DND-41 (cell line): ENCODE measurements around the gene C16orf86.

Experiments used
- ATAC-seq: fragments of 200-7000 bp; cut with Tn5 transposase; 3 replicates; pipeline ENCODE4 v1.9.1; 2021; ENCODE audit warnings: low read depth; ENCODE audit not compliant: insufficient read depth
- DNase-seq: peaks from one replicate; pipeline ENCODE4 v3.0.0-alpha.2; 2020
- H2AFZ ChIP-seq: 2 replicates; pipeline ENCODE4 v1.6.0; 2012; ENCODE audit warnings: low read depth, low read length
- H3K27ac ChIP-seq: 2 replicates; pipeline ENCODE4 v1.5.1; 2012; ENCODE audit warnings: low read length, inconsistent platforms
- H3K27me3 ChIP-seq: fragments of 200-600 bp; sonication (generic); 2 replicates; pipeline ENCODE4 v1.6.0; 2012; ENCODE audit warnings: low read length, mild to moderate bottlenecking, inconsistent platforms; ENCODE audit not compliant: insufficient read depth, poor library complexity
- H3K36me3 ChIP-seq: 2 replicates; pipeline ENCODE4 v1.5.1; 2012; ENCODE audit warnings: low read length, inconsistent platforms; ENCODE audit not compliant: insufficient read depth
- H3K4me1 ChIP-seq: 2 replicates; pipeline ENCODE4 v1.5.1; 2012; ENCODE audit warnings: mild to moderate bottlenecking, low read length; ENCODE audit not compliant: insufficient read depth
- H3K4me2 ChIP-seq: 2 replicates; pipeline ENCODE4 v1.6.0; 2012; ENCODE audit warnings: mild to moderate bottlenecking, moderate library complexity, low read length, inconsistent platforms; ENCODE audit not compliant: insufficient read depth
- H3K4me3 ChIP-seq, 2 experiments: fragments of 200-600 bp in 1 of 2; shearing (Covaris generic) in 1 of 2; 2 replicates each; pipeline ENCODE4 v1.5.1; 2012 to 2016; ENCODE audit warnings: inconsistent platforms in 2 of 2, low read length in 2 of 2, mild to moderate bottlenecking in 2 of 2, low read depth in 1 of 2, moderate library complexity in 1 of 2
- H3K79me2 ChIP-seq: 2 replicates; pipeline ENCODE4 v1.6.0; 2012; ENCODE audit warnings: low read length, inconsistent platforms; ENCODE audit not compliant: insufficient read depth
- H3K9ac ChIP-seq: 2 replicates; pipeline ENCODE4 v1.6.0; 2012; ENCODE audit warnings: low read depth, mild to moderate bottlenecking, inconsistent platforms, low read length, moderate library complexity
- H3K9me3 ChIP-seq: 2 replicates; pipeline ENCODE4 v1.5.1; 2012; ENCODE audit warnings: low read length, moderate library complexity, mild to moderate bottlenecking, inconsistent platforms; ENCODE audit not compliant: insufficient read depth, severe bottlenecking
- H4K20me1 ChIP-seq: 2 replicates; pipeline ENCODE4 v1.6.0; 2012; ENCODE audit warnings: low read length; ENCODE audit not compliant: insufficient read depth
- EZH2 ChIP-seq: IDR thresholded peaks from 3 replicates; pipeline ENCODE4 v1.6.1; 2012; ENCODE audit warnings: borderline replicate concordance, low read depth, mild to moderate bottlenecking, moderate library complexity, low read length, inconsistent platforms; ENCODE audit not compliant: severe bottlenecking
- TF ChIP-seq, protein P1 (sequence below): IDR thresholded peaks from 2 replicates; pipeline ENCODE4 v1.5.1; 2012; ENCODE audit warnings: borderline replicate concordance, low read length, moderate library complexity, mild to moderate bottlenecking; ENCODE audit not compliant: poor library complexity, severe bottlenecking; ENCODE audit errors: extremely low read depth

The C16orf86 gene

DNA sequence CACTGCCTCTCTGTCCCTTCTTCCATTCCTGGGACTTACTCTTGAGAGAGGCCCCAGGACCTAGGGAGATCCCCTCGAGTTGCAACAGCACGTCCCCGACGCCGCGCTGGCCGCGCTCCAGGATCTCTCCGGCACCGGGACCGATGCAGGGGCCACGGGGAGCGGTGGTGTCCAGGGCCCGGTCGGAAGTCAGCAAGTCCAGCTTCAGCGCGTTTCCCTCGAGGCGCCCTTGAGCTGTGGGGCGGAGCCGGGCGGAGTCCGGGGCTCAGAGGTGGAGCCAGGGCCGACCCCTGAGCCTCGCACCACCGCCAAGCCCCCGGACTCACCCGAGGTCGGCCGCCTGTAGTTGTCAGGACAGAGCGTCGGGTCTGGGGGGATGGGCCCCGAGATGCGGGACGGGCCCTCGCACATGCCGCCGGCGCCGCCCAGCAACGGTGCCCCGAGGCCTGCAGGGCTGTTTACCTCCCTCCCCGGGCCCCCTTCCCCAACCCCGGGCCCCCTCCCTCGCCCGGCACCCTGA, 522 bp upstream of the C16orf86 start:
- H3K9me3 ChIP-seq = no peaks in the 10 kb centered on the region
- peaks cover 27% of the 10 kb centered on the region for H3K36me3 ChIP-seq
- H4K20me1 ChIP-seq = 0 out of 2 replicates have a peak, but pooled peaks cover 2% of the 10 kb centered on the region
- DNase-seq (no peak), ATAC-seq (peak; percentile 32)
- peaks cover 41% of the 10 kb centered on the region for H3K4me1 ChIP-seq
- H3K79me2 ChIP-seq = peaks cover 10% of the 10 kb centered on the region
- TF ChIP-seq, protein P1, sequence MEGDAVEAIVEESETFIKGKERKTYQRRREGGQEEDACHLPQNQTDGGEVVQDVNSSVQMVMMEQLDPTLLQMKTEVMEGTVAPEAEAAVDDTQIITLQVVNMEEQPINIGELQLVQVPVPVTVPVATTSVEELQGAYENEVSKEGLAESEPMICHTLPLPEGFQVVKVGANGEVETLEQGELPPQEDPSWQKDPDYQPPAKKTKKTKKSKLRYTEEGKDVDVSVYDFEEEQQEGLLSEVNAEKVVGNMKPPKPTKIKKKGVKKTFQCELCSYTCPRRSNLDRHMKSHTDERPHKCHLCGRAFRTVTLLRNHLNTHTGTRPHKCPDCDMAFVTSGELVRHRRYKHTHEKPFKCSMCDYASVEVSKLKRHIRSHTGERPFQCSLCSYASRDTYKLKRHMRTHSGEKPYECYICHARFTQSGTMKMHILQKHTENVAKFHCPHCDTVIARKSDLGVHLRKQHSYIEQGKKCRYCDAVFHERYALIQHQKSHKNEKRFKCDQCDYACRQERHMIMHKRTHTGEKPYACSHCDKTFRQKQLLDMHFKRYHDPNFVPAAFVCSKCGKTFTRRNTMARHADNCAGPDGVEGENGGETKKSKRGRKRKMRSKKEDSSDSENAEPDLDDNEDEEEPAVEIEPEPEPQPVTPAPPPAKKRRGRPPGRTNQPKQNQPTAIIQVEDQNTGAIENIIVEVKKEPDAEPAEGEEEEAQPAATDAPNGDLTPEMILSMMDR = no peak
- no peak for TF ChIP-seq EZH2
- H3K27ac ChIP-seq = peak overlapping the region; percentile 84
- peak overlapping the region; percentile 98 for H2AFZ ChIP-seq
- peak overlapping the region; percentile 94 for H3K9ac ChIP-seq
- H3K4me2 ChIP-seq = peak overlapping the region; percentile 100
- no peaks in the 10 kb centered on the region for H3K27me3 ChIP-seq
- peak overlapping the region; percentile 85 to 96; a peak in 3 of 4 replicates for H3K4me3 ChIP-seq

DNA sequence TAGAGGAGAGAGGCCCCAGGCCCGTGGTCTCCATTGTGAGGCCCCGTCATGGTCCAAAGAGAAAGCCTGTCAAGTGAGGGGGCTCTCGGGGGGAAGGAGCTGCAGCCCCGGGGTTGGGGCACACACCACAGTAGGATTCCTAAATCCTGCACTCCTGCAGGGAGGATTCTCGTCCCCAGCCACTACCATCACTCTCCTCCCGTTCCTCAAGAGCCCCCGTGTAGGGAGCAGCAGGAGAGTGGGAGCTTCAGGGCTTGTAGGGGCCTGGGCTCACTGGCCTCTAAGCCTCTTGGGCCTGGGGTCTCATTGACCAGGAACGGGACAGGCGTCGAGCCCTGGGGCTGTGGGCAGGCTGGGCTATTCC, 821 bp downstream of the C16orf86 start:
- DNase-seq = no peak
- H3K27me3 ChIP-seq = no peaks in the 10 kb centered on the region
- no peak for ATAC-seq
- H3K9me3 ChIP-seq = no peaks in the 10 kb centered on the region
- H3K4me2 ChIP-seq = peak overlapping the region; percentile 100
- peak overlapping the region; percentile 94 for H3K9ac ChIP-seq
- H3K4me1 ChIP-seq = peaks cover 34% of the 10 kb centered on the region
- peaks cover 21% of the 10 kb centered on the region for H3K36me3 ChIP-seq
- peak overlapping the region; percentile 85 to 96; a peak in 3 of 4 replicates for H3K4me3 ChIP-seq
- peaks cover 10% of the 10 kb centered on the region for H3K79me2 ChIP-seq
- peak overlapping the region; percentile 98 for H2AFZ ChIP-seq
- TF ChIP-seq, protein P1 = no peak
- no peak for TF ChIP-seq EZH2
- 0 out of 2 replicates have a peak, but pooled peaks cover 2% of the 10 kb centered on the region for H4K20me1 ChIP-seq
- peak overlapping the region; percentile 84 for H3K27ac ChIP-seq

DNA sequence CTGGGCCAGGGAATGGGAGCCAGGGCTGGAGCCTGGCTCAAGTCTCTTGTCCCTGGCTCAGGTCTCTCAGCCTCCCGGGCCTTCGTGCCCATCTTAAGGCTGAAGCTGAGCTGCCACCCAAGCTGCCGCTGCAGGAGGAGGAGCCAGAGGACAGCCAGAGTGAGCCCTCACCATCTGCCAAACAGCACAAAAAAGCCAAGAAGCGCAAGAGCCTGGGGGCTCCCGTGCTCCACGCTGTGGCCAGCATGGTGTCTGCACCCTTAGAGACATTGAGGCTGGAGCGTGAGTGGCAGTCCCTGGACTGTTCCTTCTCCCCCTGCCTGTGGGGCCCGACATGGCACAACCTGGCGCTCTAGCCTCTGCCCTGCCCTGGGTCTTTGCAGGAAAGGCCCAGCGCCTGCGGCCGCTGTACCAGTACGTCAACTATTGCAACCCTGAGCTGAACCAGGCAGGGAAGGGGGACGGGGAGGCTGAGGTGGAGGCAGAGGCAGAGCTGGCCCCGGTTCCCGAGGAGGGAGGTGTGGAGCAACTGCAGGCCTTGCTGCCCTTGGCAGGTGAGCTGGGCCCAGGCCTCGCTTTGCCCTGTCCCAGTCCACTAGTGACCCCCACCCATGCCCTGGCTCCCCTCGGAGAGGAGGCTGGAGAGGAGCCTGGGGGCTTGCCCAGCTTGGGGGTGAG, 1.3 kb downstream of the C16orf86 start:
- Histone ChIP-seq H3K36me3 (peaks cover 16% of the 10 kb centered on the region), H3K9ac (peak overlapping the region; percentile 94), H3K9me3 (no peaks in the 10 kb centered on the region), H3K27ac (no peak overlapping the region), H3K27me3 (no peaks in the 10 kb centered on the region), H3K4me3 (peak overlapping the region in 1 of 2 experiments; percentile 96; a peak in 2 of 4 replicates), H3K79me2 (peaks cover 10% of the 10 kb centered on the region), H3K4me1 (peaks cover 34% of the 10 kb centered on the region), H2AFZ (peak overlapping the region; percentile 98; the same call in 1 of the 2 replicates), H4K20me1 (peaks cover 2% of the 10 kb centered on the region; the same call in 1 of the 2 replicates), H3K4me2 (peak overlapping the region; percentile 100)
- no peak for TF ChIP-seq EZH2
- TF ChIP-seq, protein P1 = peak; percentile 57
- ATAC-seq = peak; percentile 75
- DNase-seq = peak; percentile 81
